Endometrial microvascular endothelial cells (primary cell): Measurements from ENCODE around the gene HEMK1. TPM values are rescaled to one million over a fixed set of nuclear protein-coding genes. Genes with fewer than 3 reads are reported as not detected.

ENCODE experiments used
- total RNA-seq: library from RNA; depleted of rRNA; stranded (reverse); fragments of >200 nt; gene quantifications from one replicate; pipeline ENCODE4 v1.2.3, GENCODE V29; 2015; ENCODE audit errors: inconsistent ontology term

Gene HEMK1
- total RNA-seq, 1 donor from 2014 or later, result 14.7 TPM

Other genes starting within 250 kb of the HEMK1 start
- 432 TPM for gene HYAL2, start 246.8 kb upstream of the HEMK1 start, total RNA-seq
- 40.9 TPM for gene TUSC2, start 241.3 kb upstream of the HEMK1 start, total RNA-seq
- gene RASSF1, start 228.7 kb upstream of the HEMK1 start, total RNA-seq, result 24.7 TPM
- gene ZMYND10, start 223.8 kb upstream of the HEMK1 start, total RNA-seq, result not detected
- 13.6 TPM for gene NPRL2, start 218.7 kb upstream of the HEMK1 start, total RNA-seq
- gene CYB561D2, start 218.7 kb upstream of the HEMK1 start, total RNA-seq, result 40.8 TPM
- gene TMEM115, start 210.0 kb upstream of the HEMK1 start, total RNA-seq, result 83.0 TPM
- gene CACNA2D2, start 65.9 kb upstream of the HEMK1 start, total RNA-seq, result not detected
- gene C3orf18, start 1.8 kb upstream of the HEMK1 start, total RNA-seq, result 0.56 TPM
- gene CISH, start 42.3 kb downstream of the HEMK1 start, total RNA-seq, result 0.19 TPM
- gene MAPKAPK3, start 47.6 kb downstream of the HEMK1 start, total RNA-seq, result 39.4 TPM
- gene DOCK3, start 105.4 kb downstream of the HEMK1 start, total RNA-seq, result not detected